HFF-Myc (cell line): Measurements from ENCODE around the gene MYH10.

Experiments used
- DNase-seq: peaks from one replicate; pipeline ENCODE4 v3.0.0-alpha.2; 2011; ENCODE audit warnings: low read depth; ENCODE audit errors: extremely low read depth
- H3K4me3 ChIP-seq: replicated peaks from 2 replicates; pipeline ENCODE4 v1.5.1; 2011; ENCODE audit warnings: low read depth, mild to moderate bottlenecking, control low read depth, low read length
- CTCF ChIP-seq: IDR thresholded peaks from 2 replicates; pipeline ENCODE4 v1.5.1; 2012; ENCODE audit warnings: mild to moderate bottlenecking, low read depth, low read length, control low read depth; ENCODE audit errors: missing control alignments

Gene MYH10

GRCh38 chr17:8488491-8488890 is 142.0 kb downstream of the MYH10 start:
- TF ChIP-seq CTCF = no peak
- no peak overlapping the region for H3K4me3 ChIP-seq
- no peak for DNase-seq

GRCh38 chr17:8487743-8488142 is 142.8 kb downstream of the MYH10 start:
- H3K4me3 ChIP-seq = no peak overlapping the region
- TF ChIP-seq CTCF = no peak
- no peak for DNase-seq

GRCh38 chr17:8487130-8487645 is 143.3 kb downstream of the MYH10 start:
- no peak for DNase-seq
- no peak overlapping the region for H3K4me3 ChIP-seq
- no peak for TF ChIP-seq CTCF

GRCh38 chr17:8485491-8485890 is 145.0 kb downstream of the MYH10 start:
- TF ChIP-seq CTCF = no peak
- DNase-seq = no peak
- H3K4me3 ChIP-seq = no peak overlapping the region

- no peak for TF ChIP-seq CTCF
- H3K4me3 ChIP-seq = no peak overlapping the region
- DNase-seq = no peak
Observed at GRCh38 chr17:8484465-8484864, 146.1 kb downstream of the MYH10 start.

GRCh38 chr17:8482546-8482945 is 148.0 kb downstream of the MYH10 start:
- TF ChIP-seq CTCF = no peak
- no peak for DNase-seq
- H3K4me3 ChIP-seq = no peak overlapping the region

GRCh38 chr17:8481703-8482102 is 148.8 kb downstream of the MYH10 start:
- TF ChIP-seq CTCF = no peak
- H3K4me3 ChIP-seq = no peak overlapping the region
- DNase-seq = no peak
